Measurements from ENCODE around the gene MAGEA9B.
"Not testable (repeated sequence)": the region's sequence is repeated elsewhere in the genome, so short reads cannot be mapped to it uniquely, and the experiment has no call there.

Gene MAGEA9B

GRCh38 chrX:149587359-149587758 is at the start of gene MAGEA9B:
MAGEA9B (minus strand) TSS chrX:149587459; CDS start chrX:149583179, 4,280 bp downstream.
- not testable (repeated sequence) for DNase-seq (ENCODE audit: low read depth)

- DNase-seq (ENCODE audit: low read depth) = no peak
These were observed 46.3 kb upstream of the MAGEA9B start for GRCh38 chrX:149633511-149633910.

- peak; percentile 59 for DNase-seq (ENCODE audit: low read depth)
These were observed 44.2 kb upstream of the MAGEA9B start, which contains the start of gene TMEM185A for GRCh38 chrX:149631234-149632165. TMEM185A (minus strand) TSS chrX:149631792; CDS start chrX:149631580, 212 bp downstream.

GRCh38 chrX:149630681-149631233 is 43.5 kb upstream of the MAGEA9B start:
- no peak for DNase-seq (ENCODE audit: low read depth)

- no peak for DNase-seq (ENCODE audit: low read depth)
These were observed 42.6 kb upstream of the MAGEA9B start for GRCh38 chrX:149629730-149630387.

- DNase-seq (ENCODE audit: low read depth) = no peak
These were observed 41.5 kb upstream of the MAGEA9B start for GRCh38 chrX:149628768-149629167.

GRCh38 chrX:149628280-149628679 is 41.0 kb upstream of the MAGEA9B start:
- DNase-seq (ENCODE audit: low read depth) = no peak

- DNase-seq (ENCODE audit: low read depth) = not testable (repeated sequence)
These were observed 39.6 kb upstream of the MAGEA9B start for GRCh38 chrX:149626829-149627228.

GRCh38 chrX:149619662-149620061 is 32.4 kb upstream of the MAGEA9B start:
- not testable (repeated sequence) for DNase-seq (ENCODE audit: low read depth)

GRCh38 chrX:149618871-149619270 is 31.6 kb upstream of the MAGEA9B start:
- no peak for DNase-seq (ENCODE audit: low read depth)

GRCh38 chrX:149611623-149612175 is 24.4 kb upstream of the MAGEA9B start:
- DNase-seq (ENCODE audit: low read depth) = no peak

GRCh38 chrX:149610511-149610910 is 23.3 kb upstream of the MAGEA9B start:
- DNase-seq (ENCODE audit: low read depth) = no peak

GRCh38 chrX:149607699-149608098 is 20.4 kb upstream of the MAGEA9B start:
- no peak for DNase-seq (ENCODE audit: low read depth)

- DNase-seq (ENCODE audit: low read depth) = not testable (repeated sequence)
These were observed 18.1 kb upstream of the MAGEA9B start for GRCh38 chrX:149605248-149605885.

- DNase-seq (ENCODE audit: low read depth) = not testable (repeated sequence)
These were observed 11.3 kb upstream of the MAGEA9B start for GRCh38 chrX:149598603-149599002.

GRCh38 chrX:149595943-149596342 is 8.7 kb upstream of the MAGEA9B start:
- not testable (repeated sequence) for DNase-seq (ENCODE audit: low read depth)

- not testable (repeated sequence) for DNase-seq (ENCODE audit: low read depth)
These were observed 8.0 kb upstream of the MAGEA9B start, which contains the start of gene HSFX2 for GRCh38 chrX:149595214-149595613. HSFX2 (minus strand) TSS chrX:149595314; CDS start chrX:149594700, 614 bp downstream.

- not testable (repeated sequence) for DNase-seq (ENCODE audit: low read depth)
These were observed 3.7 kb upstream of the MAGEA9B start for GRCh38 chrX:149590993-149591392.

- DNase-seq (ENCODE audit: low read depth) = not testable (repeated sequence)
These were observed 1.6 kb downstream of the MAGEA9B start for GRCh38 chrX:149585631-149586030.

- not testable (repeated sequence) for DNase-seq (ENCODE audit: low read depth)
These were observed 13.8 kb downstream of the MAGEA9B start for GRCh38 chrX:149573456-149573855.

GRCh38 chrX:149572743-149573142 is 14.5 kb downstream of the MAGEA9B start:
- no peak for DNase-seq (ENCODE audit: low read depth)

- DNase-seq (ENCODE audit: low read depth) = no peak
These were observed 15.5 kb downstream of the MAGEA9B start for GRCh38 chrX:149571770-149572169.
